HCT116 (cell line): Measurements from ENCODE around the gene AHR. TPM values are rescaled to one million over a fixed set of nuclear protein-coding genes. Genes with fewer than 3 reads are reported as not detected.

Source experiments
- ATAC-seq: fragments of 200-7000 bp; cut with Tn5 transposase; 2 replicates; pipeline ENCODE4 v1.9.1; 2020; ENCODE audit warnings: mild to moderate bottlenecking, moderate library complexity
- BruUV-seq: library from RNA; stranded (reverse); fragments of 400-500 nt; replicated peaks from 2 replicates; lab custom pipeline; 2021; lab: Mats Ljungman, UMichigan
- CTCF ChIA-PET: fragments of 300-600 bp; sonication (Branson Sonifier 250); formaldehyde crosslinking; loops from one replicate; lab custom pipeline; 2021; ENCODE audit warnings: antibody characterized with exemption; lab: Charles Lee
- POLR2A ChIA-PET: fragments of 300-600, 350-600 bp; sonication (Branson Sonifier 250); formaldehyde crosslinking; loops from one replicate; lab custom pipeline; 2021; ENCODE audit warnings: antibody characterized with exemption; lab: Charles Lee
- RAD21 ChIA-PET, 2 experiments: fragments of 300-600 bp; sonication (Branson Sonifier 250); formaldehyde crosslinking; loops; one replicate each; lab custom pipeline; 2023; ENCODE audit warnings: low total read pairs in 2 of 2; ENCODE audit not compliant: uncharacterized antibody in 2 of 2, unreplicated experiment in 2 of 2, low non-redundant PET in 1 of 2; lab: Charles Lee
- DNase-seq: peaks from one replicate; pipeline ENCODE4 v3.0.0-alpha.2; 2010; ENCODE audit warnings: low read depth, low spot score
- H2AFZ ChIP-seq: fragments of 200-600 bp; shearing (Covaris generic), sonication (generic); 2 replicates; pipeline ENCODE4 v1.6.1; 2017; ENCODE audit warnings: low read depth, mixed run types, mixed read lengths, antibody characterized with exemption, low read length; ENCODE audit not compliant: poor library complexity, severe bottlenecking
- H3K27ac ChIP-seq: 2 replicates; pipeline ENCODE4 v1.5.1; 2012; ENCODE audit warnings: low read depth, low read length
- H3K27me3 ChIP-seq: fragments of 200-600 bp; sonication (generic); 2 replicates; pipeline ENCODE4 v1.6.1; 2016; ENCODE audit warnings: mixed run types, low read length, mixed read lengths; ENCODE audit not compliant: insufficient read depth
- H3K36me3 ChIP-seq, 2 experiments: fragments of 200-500 bp in 1 of 2; fragments of 200-600 bp in 1 of 2; sonication (Bioruptor generic) in 1 of 2; sonication (generic) in 1 of 2; 2 replicates each; pipeline versions ENCODE4 v1.5.1 to v1.6.1; 2014 to 2016; ENCODE audit warnings: low read length in 2 of 2, inconsistent platforms in 1 of 2, mixed read lengths in 1 of 2, mixed run types in 1 of 2; ENCODE audit not compliant: insufficient read depth in 2 of 2, control insufficient read depth in 1 of 2
- H3K4me1 ChIP-seq, 2 experiments: fragments of 200-600 bp in 1 of 2; sonication (generic) in 1 of 2; 2 replicates each; pipeline versions ENCODE4 v1.5.1 to v1.6.1; 2012 to 2017; ENCODE audit warnings: low read length in 2 of 2, inconsistent platforms in 1 of 2, mild to moderate bottlenecking in 1 of 2, mixed read lengths in 1 of 2, mixed run types in 1 of 2, moderate library complexity in 1 of 2; ENCODE audit not compliant: insufficient read depth in 2 of 2, control insufficient read depth in 1 of 2
- H3K4me2 ChIP-seq: fragments of 200-600 bp; sonication (generic); 2 replicates; pipeline ENCODE4 v1.6.1; 2017; ENCODE audit warnings: mixed run types, low read length, mixed read lengths
- H3K4me3 ChIP-seq, 2 experiments: fragments of 200-600 bp in 1 of 2; sonication (generic) in 1 of 2; replicated peaks in 1 of 2; 2 replicates each; pipeline ENCODE4 v1.5.1; 2011 to 2016; ENCODE audit warnings: low read length in 2 of 2, control low read depth in 1 of 2, low read depth in 1 of 2, mild to moderate bottlenecking in 1 of 2, mixed read lengths in 1 of 2, mixed run types in 1 of 2
- H3K79me2 ChIP-seq: fragments of 200-600 bp; sonication (generic); 2 replicates; pipeline ENCODE4 v1.6.1; 2017; ENCODE audit warnings: mild to moderate bottlenecking, mixed run types, low read length, moderate library complexity, mixed read lengths; ENCODE audit not compliant: insufficient read depth
- H3K9ac ChIP-seq: fragments of 200-600 bp; sonication (generic); 2 replicates; pipeline ENCODE4 v1.6.1; 2016; ENCODE audit warnings: low read length, mixed read lengths
- H3K9me2 ChIP-seq: fragments of 200-600 bp; sonication (generic), shearing (Covaris generic); 2 replicates; pipeline ENCODE4 v1.6.1; 2017; ENCODE audit warnings: mixed run types, mild to moderate bottlenecking, moderate library complexity; ENCODE audit not compliant: insufficient read depth
- H3K9me3 ChIP-seq, 2 experiments: fragments of 200-500 bp in 1 of 2; fragments of 200-600 bp in 1 of 2; sonication (Bioruptor generic) in 1 of 2; sonication (generic) in 1 of 2; 2 replicates each; pipeline ENCODE4 v1.6.1; 2014 to 2017; ENCODE audit warnings: low read length in 2 of 2, mixed read lengths in 2 of 2, inconsistent platforms in 1 of 2, low read depth in 1 of 2, mild to moderate bottlenecking in 1 of 2, mixed run types in 1 of 2, moderate library complexity in 1 of 2; ENCODE audit not compliant: control insufficient read depth in 1 of 2, insufficient read depth in 1 of 2
- H4K20me1 ChIP-seq: fragments of 200-600 bp; sonication (generic), shearing (Covaris generic); 2 replicates; pipeline ENCODE4 v1.6.1; 2017; ENCODE audit warnings: mixed run types, mild to moderate bottlenecking, moderate library complexity; ENCODE audit not compliant: insufficient read depth
- ATF3 ChIP-seq: IDR thresholded peaks from 2 replicates; pipeline ENCODE4 v1.6.1; 2012
- CEBPB ChIP-seq: IDR thresholded peaks from 2 replicates; pipeline ENCODE4 v1.6.1; 2012; ENCODE audit warnings: low read depth
- CTCF ChIP-seq, 3 experiments: fragments of 200-600 bp in 1 of 3; sonication (generic) in 1 of 3; IDR thresholded peaks in 2 of 3; conservative IDR thresholded peaks in 1 of 3; 2 replicates each; pipeline ENCODE4 v1.5.1; 2012 to 2017; ENCODE audit warnings: low read depth in 2 of 3, low read length in 2 of 3, antibody characterized with exemption in 1 of 3, borderline replicate concordance in 1 of 3, control low read depth in 1 of 3, mild to moderate bottlenecking in 1 of 3, mixed read lengths in 1 of 3, mixed run types in 1 of 3, moderate library complexity in 1 of 3; ENCODE audit not compliant: insufficient read depth in 1 of 3
- EZH2 ChIP-seq: fragments of 200-600 bp; sonication (generic); IDR thresholded peaks from 2 replicates; pipeline ENCODE4 v1.6.1; 2017; ENCODE audit warnings: antibody characterized with exemption, mixed run types
- EZH2phosphoT487 ChIP-seq: fragments of 200-600 bp; IDR thresholded peaks from 2 replicates; pipeline ENCODE4 v1.6.1; 2018; ENCODE audit warnings: antibody characterized with exemption, borderline replicate concordance
- JUND ChIP-seq: IDR thresholded peaks from 2 replicates; pipeline ENCODE4 v1.6.1; 2012
- MAX ChIP-seq: IDR thresholded peaks from 2 replicates; pipeline ENCODE4 v1.6.1; 2012
- POLR2AphosphoS5 ChIP-seq: IDR thresholded peaks from 2 replicates; pipeline ENCODE4 v1.6.1; 2011; ENCODE audit warnings: mild to moderate bottlenecking, low read depth, low read length, moderate library complexity
- RAD21 ChIP-seq: IDR thresholded peaks from 2 replicates; pipeline ENCODE4 v1.6.1; 2012; ENCODE audit warnings: low read depth, mild to moderate bottlenecking
- REST ChIP-seq: IDR thresholded peaks from 2 replicates; pipeline ENCODE4 v1.6.1; 2012; ENCODE audit warnings: low read depth
- SRF ChIP-seq: IDR thresholded peaks from 2 replicates; pipeline ENCODE4 v1.6.1; 2012; ENCODE audit warnings: low read depth
- YY1 ChIP-seq: IDR thresholded peaks from 2 replicates; pipeline ENCODE4 v1.6.1; 2011; ENCODE audit warnings: low read length, low read depth, moderate library complexity, mild to moderate bottlenecking; ENCODE audit not compliant: insufficient replicate concordance; ENCODE audit errors: extremely low read depth
- ZNF274 ChIP-seq: fragments of 200-500 bp; sonication (Bioruptor generic); IDR thresholded peaks from 2 replicates; pipeline ENCODE4 v1.6.1; 2014; ENCODE audit warnings: mild to moderate bottlenecking, low read depth, low read length, inconsistent platforms
- intact Hi-C: fragments of 100-400 bp; cut with micrococcal nuclease; formaldehyde crosslinking; loops from 2 replicates; pipeline ENCODE4 v1.10.0; 2022
- total RNA-seq: library from RNA; stranded (reverse); gene quantifications from one replicate; pipeline ENCODE4 v1.2.1, GENCODE V29; 2021; ENCODE audit not compliant: unreplicated experiment

AHR gene
- total RNA-seq, 1 experiment from 2014 or later, result 29.7 TPM

GRCh38 chr7:17320657-17321056 is 22.2 kb downstream of the AHR start:
- Histone ChIP-seq H3K4me1 (peaks cover 2 to 14% of the 10 kb centered on the region in 2 experiments; a peak in 3 of 4 replicates), H3K4me2 (no peak overlapping the region), H3K79me2 (peaks cover 14% of the 10 kb centered on the region), H3K27ac (no peak overlapping the region), H4K20me1 (no peaks in the 10 kb centered on the region), H3K9me2 (no peaks in the 10 kb centered on the region), H2AFZ (no peak overlapping the region), H3K27me3 (no peaks in the 10 kb centered on the region), H3K9ac (no peak overlapping the region), H3K36me3 (no peaks in the 10 kb centered on the region), H3K4me3 (no peak overlapping the region), H3K9me3 (no peaks in the 10 kb centered on the region)
- ChIA-PET POLR2A (no interaction called here), RAD21 (no interaction called here), CTCF (no interaction called here)
- no peak for DNase-seq
- TF ChIP-seq REST (no peak), EZH2phosphoT487 (no peak), ATF3 (no peak), MAX (no peak), POLR2AphosphoS5 (no peak), RAD21 (no peak), EZH2 (no peak), CTCF (IDR thresholded peaks at IDR 0.05 in 2 of 3, conservative IDR thresholded peaks at IDR 0.05 in 1 of 3; ENCODE audit: borderline replicate concordance in 1 of 3, insufficient read depth in 1 of 3, low read depth in 2 of 3, low read length in 2 of 3) (no peak), CEBPB (no peak), JUND (no peak), ZNF274 (no peak), YY1 (no peak), SRF (no peak)
- intact Hi-C loops, result no loop called here
- no TSS peak for BruUV-seq
- no peak for ATAC-seq
